ENCODE data around the gene SLC16A11. TPM values are rescaled to one million over a fixed set of nuclear protein-coding genes. Genes with fewer than 3 reads are reported as not detected.
"Not testable (repeated sequence)": the region's sequence is repeated elsewhere in the genome, so short reads cannot be mapped to it uniquely, and the experiment has no call there.

SLC16A11 gene
- total RNA-seq, 1 experiment from 2014 or later, result not detected

DNA sequence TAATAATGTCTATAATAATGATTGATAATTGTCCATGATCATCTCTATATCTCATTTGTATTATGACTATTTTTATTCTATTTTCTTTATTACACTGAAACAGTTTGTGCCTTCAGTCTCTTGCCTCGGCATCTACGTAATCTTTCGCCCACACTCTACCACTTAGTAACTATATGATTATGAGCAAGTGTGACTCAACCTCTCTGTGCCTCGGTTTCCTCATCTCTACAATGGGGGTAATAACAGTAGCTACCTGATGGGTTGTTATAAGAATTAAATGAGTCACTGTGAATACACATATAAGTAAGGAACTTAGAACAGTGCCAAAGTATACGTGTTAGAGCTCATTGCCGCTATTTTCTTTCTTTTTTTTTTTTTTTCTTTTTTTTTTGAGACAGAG lies 3.7 kb upstream of the SLC16A11 start:
- Histone ChIP-seq H3K36me3 (ENCODE audit: low read depth) (no peaks in the 10 kb centered on the region), H3K27ac (no peak overlapping the region), H3K4me3 (peak overlapping the region; percentile 55), H3K9me3 (ENCODE audit: insufficient read depth, low read depth) (no peaks in the 10 kb centered on the region), H3K9me2 (ENCODE audit: insufficient read depth) (no peaks in the 10 kb centered on the region), H3K4me1 (replicated peaks; ENCODE audit: insufficient read depth) (peaks cover 48% of the 10 kb centered on the region), H3K4me2 (peak overlapping the region; percentile 81), H4K20me1 (ENCODE audit: insufficient read depth) (no peaks in the 10 kb centered on the region), H2AFZ (no peak overlapping the region), H3F3A (ENCODE audit: insufficient read depth, low read depth) (peaks cover 31% of the 10 kb centered on the region), H3K79me2 (ENCODE audit: low read depth) (no peaks in the 10 kb centered on the region), H3K27me3 (ENCODE audit: insufficient read depth, low read depth) (no peaks in the 10 kb centered on the region)
- BruUV-seq (replicated peaks), result no TSS peak
- TF ChIP-seq EZH2 (IDR thresholded peaks at IDR 0.05; ENCODE audit: low read depth) (no peak), CTCF (conservative IDR thresholded peaks at IDR 0.05) (no peak)
- DNase-seq, result no peak
- intact Hi-C loops (cut with micrococcal nuclease; ENCODE audit: unreplicated experiment), result loop anchor here (2.0 to 10.0 kb wide), 4 partner anchors 167 to 995 kb away; partner anchors contain the start of genes MPDU1, TP53 and WRAP53
- ChIA-PET POLR2A (ENCODE audit: unreplicated experiment) (no interaction called here), CTCF (interaction anchor here (0.6 to 0.7 kb wide), 2 partner anchors 8 to 357 kb away, joined by 3 to 6 read pairs; no protein-coding TSS in a partner anchor)

GRCh38 chr17:7046725-7047397 lies 3.0 kb upstream of the SLC16A11 start:
- ChIA-PET POLR2A (ENCODE audit: unreplicated experiment) (interaction anchor here (0.6 kb wide), 1 partner anchor 103 kb away, joined by 5 read pairs; no protein-coding TSS in a partner anchor), CTCF (interaction anchor here (0.6 to 1.9 kb wide), 7 partner anchors 9 to 586 kb away, joined by 3 to 12 read pairs (median 6); partner anchors contain the start of genes ACADVL, DLG4, NEURL4 and SLC16A13)
- not testable (repeated sequence) for H3K79me2 ChIP-seq (ENCODE audit: low read depth); H3K9me2 ChIP-seq (ENCODE audit: insufficient read depth); H3K36me3 ChIP-seq (ENCODE audit: low read depth); H3K27me3 ChIP-seq (ENCODE audit: insufficient read depth, low read depth); H4K20me1 ChIP-seq (ENCODE audit: insufficient read depth); H3K9me3 ChIP-seq (ENCODE audit: insufficient read depth, low read depth)
- DNase-seq, result peak; percentile 41 to 49
- peak overlapping the region; percentile 81 for H3K4me2 ChIP-seq
- intact Hi-C loops (cut with micrococcal nuclease; ENCODE audit: unreplicated experiment), result loop anchor here (1.0 to 10.0 kb wide), 8 partner anchors 89 to 995 kb away; partner anchors contain the start of genes MPDU1, TP53 and WRAP53
- H3K27ac ChIP-seq, result peak overlapping the region; percentile 97
- peak overlapping the region; percentile 78 for H2AFZ ChIP-seq
- peak overlapping the region; percentile 55 for H3K4me3 ChIP-seq
- peaks cover 31% of the 10 kb centered on the region for H3F3A ChIP-seq (ENCODE audit: insufficient read depth, low read depth)
- H3K4me1 ChIP-seq (replicated peaks; ENCODE audit: insufficient read depth), result peaks cover 48% of the 10 kb centered on the region
- TSS peak; percentile 37 for BruUV-seq (replicated peaks)

GRCh38 chr17:7046127-7046724 lies 2.3 kb upstream of the SLC16A11 start:
- TF ChIP-seq EZH2 (IDR thresholded peaks at IDR 0.05; ENCODE audit: low read depth) (no peak), CTCF (conservative IDR thresholded peaks at IDR 0.05) (peak; percentile 27; the same call in 1 of the 2 replicates)
- Histone ChIP-seq H3F3A (ENCODE audit: insufficient read depth, low read depth) (peaks cover 35% of the 10 kb centered on the region), H2AFZ (peak overlapping the region; percentile 78), H3K36me3 (ENCODE audit: low read depth) (no peaks in the 10 kb centered on the region), H3K27ac (peak overlapping the region; percentile 97), H3K4me3 (peak overlapping the region; percentile 55), H3K79me2 (ENCODE audit: low read depth) (no peaks in the 10 kb centered on the region), H3K4me2 (peak overlapping the region; percentile 81), H3K9me2 (ENCODE audit: insufficient read depth) (no peaks in the 10 kb centered on the region), H3K9me3 (ENCODE audit: insufficient read depth, low read depth) (no peaks in the 10 kb centered on the region), H3K27me3 (ENCODE audit: insufficient read depth, low read depth) (no peaks in the 10 kb centered on the region), H3K4me1 (replicated peaks; ENCODE audit: insufficient read depth) (peaks cover 48% of the 10 kb centered on the region), H4K20me1 (ENCODE audit: insufficient read depth) (no peaks in the 10 kb centered on the region)
- DNase-seq, result peak; percentile 96
- intact Hi-C loops (cut with micrococcal nuclease; ENCODE audit: unreplicated experiment), result loop anchor here (1.0 to 10.0 kb wide), 8 partner anchors 90 to 996 kb away; partner anchors contain the start of genes MPDU1, TP53 and WRAP53
- CTCF ChIA-PET, result interaction anchor here (0.6 to 1.9 kb wide), 10 partner anchors 10 to 801 kb away, joined by 3 to 12 read pairs (median 4); partner anchors contain the start of genes ACADVL, DLG4, NEURL4 and SLC16A13
- POLR2A ChIA-PET (ENCODE audit: unreplicated experiment), result interaction anchor here (0.5 to 0.9 kb wide), 9 partner anchors 11 to 380 kb away, joined by 3 to 16 read pairs (median 5); partner anchors contain the start of gene SLC16A13
- BruUV-seq (replicated peaks), result no TSS peak

All from PC-9 (cell line).